Vagina (tissue), 2 donors: ENCODE results near the gene DRAXIN. TPM values are rescaled to one million over a fixed set of nuclear protein-coding genes. Genes with fewer than 3 reads are reported as not detected.

Source experiments
- DNase-seq, 2 donors: peaks; one replicate each; pipeline ENCODE4 v3.0.0-alpha.2; 2017; ENCODE audit errors: extremely low spot score in 2 of 2
- H3K27ac ChIP-seq: fragments of 200-600 bp; sonication (generic); one replicate; pipeline ENCODE4 v1.5.1; 2019
- H3K27me3 ChIP-seq: fragments of 200-600 bp; sonication (generic); one replicate; pipeline ENCODE4 v1.5.1; 2019
- H3K36me3 ChIP-seq, 2 donors: fragments of 200-600 bp; sonication (generic); one replicate each; pipeline ENCODE4 v1.5.1; 2017 to 2019
- H3K4me1 ChIP-seq: fragments of 200-600 bp; sonication (generic); one replicate; pipeline ENCODE4 v1.5.1; 2019
- H3K4me3 ChIP-seq, 2 donors: fragments of 200-600 bp; sonication (generic); 1 replicate in 1 of 2; 2 replicates in 1 of 2; pipeline ENCODE4 v1.5.1; 2016 to 2019
- H3K9me3 ChIP-seq: fragments of 200-600 bp; sonication (generic); one replicate; pipeline ENCODE4 v1.5.1; 2019
- CTCF ChIP-seq, 3 experiments: fragments of 450-650 bp in 2 of 3; fragments of 200-600 bp in 1 of 3; sonication (generic) in 1 of 3; IDR thresholded peaks; one replicate each; pipeline ENCODE4 v1.5.1; 2017 to 2019; ENCODE audit warnings: antibody characterized with exemption in 3 of 3, mild to moderate bottlenecking in 2 of 3, moderate library complexity in 2 of 3
- POLR2A ChIP-seq, 2 donors: fragments of 450-650 bp; IDR thresholded peaks; one replicate each; pipeline ENCODE4 v1.6.1; 2017; ENCODE audit warnings: antibody characterized with exemption in 2 of 2, mild to moderate bottlenecking in 2 of 2, moderate library complexity in 2 of 2
- POLR2AphosphoS5 ChIP-seq, 2 donors: sonication (generic); formaldehyde crosslinking; IDR thresholded peaks; one replicate each; pipeline ENCODE4 v1.9.0; 2017; ENCODE audit warnings: antibody characterized with exemption in 2 of 2, mild to moderate bottlenecking in 2 of 2, low read depth in 1 of 2; ENCODE audit not compliant: insufficient read depth in 1 of 2
- intact Hi-C: fragments of 100-400 bp; cut with DNase I; formaldehyde crosslinking; loops from one replicate; pipeline ENCODE4 v1.15.1; 2023
- total RNA-seq: library from RNA; depleted of rRNA; stranded (reverse); fragments of >200 nt; gene quantifications from one replicate; pipeline ENCODE4 v1.2.3, GENCODE V29; 2016

DRAXIN gene
- total RNA-seq, 1 donor from 2014 or later: not detected

GRCh38 chr1:11735854-11736745 is 44.6 kb downstream of the DRAXIN start, which contains the start of gene AGTRAP:
Gene AGTRAP (plus strand): TSS chr1:11736136. CDS start chr1:11736209, 73 bp downstream.
- Histone ChIP-seq H3K27me3 (no peaks in the 10 kb centered on the region), H3K36me3 (no peaks in the 10 kb centered on the region), H3K4me1 (peaks cover 58% of the 10 kb centered on the region), H3K9me3 (no peaks in the 10 kb centered on the region), H3K4me3 (peak within 1 kb of the TSS; percentile 72 to 98), H3K27ac (peak within 1 kb of the TSS; percentile 88)
- TF ChIP-seq POLR2A (IDR thresholded peaks at IDR 0.05) (peak in 1 of 2 donors; percentile 51), CTCF (IDR thresholded peaks at IDR 0.05) (peak in 1 of 3 experiments; percentile 11), POLR2AphosphoS5 (IDR thresholded peaks at IDR 0.05; ENCODE audit: insufficient read depth in 1 of 2, low read depth in 1 of 2) (peak; percentile 86 to 87)
- intact Hi-C loops: no loop called here
- DNase-seq: peak in 1 of 2 donors; percentile 98

GRCh38 chr1:11736746-11737639 is 45.5 kb downstream of the DRAXIN start:
- no peak for DNase-seq
- Histone ChIP-seq H3K36me3 (no peaks in the 10 kb centered on the region), H3K9me3 (no peaks in the 10 kb centered on the region), H3K27me3 (no peaks in the 10 kb centered on the region), H3K4me1 (peaks cover 60% of the 10 kb centered on the region), H3K4me3 (peak overlapping the region; percentile 72 to 98), H3K27ac (peak overlapping the region; percentile 88)
- TF ChIP-seq CTCF (IDR thresholded peaks at IDR 0.05) (no peak), POLR2A (IDR thresholded peaks at IDR 0.05) (peak in 1 of 2 donors; percentile 29), POLR2AphosphoS5 (IDR thresholded peaks at IDR 0.05; ENCODE audit: insufficient read depth in 1 of 2, low read depth in 1 of 2) (peak; percentile 42 to 83)
- intact Hi-C loops: no loop called here

- no peak overlapping the region for H3K27ac ChIP-seq
Observed at GRCh38 chr1:11738096-11738495, 46.6 kb downstream of the DRAXIN start.

GRCh38 chr1:11738783-11739182 is 47.3 kb downstream of the DRAXIN start:
- no peak overlapping the region for H3K27ac ChIP-seq
- peaks cover 47% of the 10 kb centered on the region for H3K4me1 ChIP-seq
- no peak for DNase-seq
- H3K27me3 ChIP-seq: no peaks in the 10 kb centered on the region
- no peak overlapping the region for H3K4me3 ChIP-seq
- intact Hi-C loops: no loop called here
- H3K9me3 ChIP-seq: no peaks in the 10 kb centered on the region
- no peaks in the 10 kb centered on the region for H3K36me3 ChIP-seq
- TF ChIP-seq POLR2AphosphoS5 (IDR thresholded peaks at IDR 0.05; ENCODE audit: insufficient read depth in 1 of 2, low read depth in 1 of 2) (no peak), POLR2A (IDR thresholded peaks at IDR 0.05) (no peak), CTCF (IDR thresholded peaks at IDR 0.05) (no peak)

More at GRCh38 chr1:11738096-11738495, 46.6 kb downstream of the DRAXIN start:
- no peak for DNase-seq
- H3K4me1 ChIP-seq: peaks cover 49% of the 10 kb centered on the region
- H3K9me3 ChIP-seq: no peaks in the 10 kb centered on the region
- H3K27me3 ChIP-seq: no peaks in the 10 kb centered on the region
- no peaks in the 10 kb centered on the region for H3K36me3 ChIP-seq
- intact Hi-C loops: no loop called here
- H3K4me3 ChIP-seq: no peak overlapping the region
- TF ChIP-seq CTCF (IDR thresholded peaks at IDR 0.05): no peak
- TF ChIP-seq POLR2AphosphoS5 (IDR thresholded peaks at IDR 0.05; ENCODE audit: insufficient read depth in 1 of 2, low read depth in 1 of 2): no peak
- TF ChIP-seq POLR2A (IDR thresholded peaks at IDR 0.05): no peak
